ENCODE data around the gene PCSK9. TPM values are rescaled to one million over a fixed set of nuclear protein-coding genes. Genes with fewer than 3 reads are reported as not detected.

PCSK9 gene
- total and polyA plus RNA-seq, 2 experiments from 2014 or later, result 77.6 to 327 TPM

- H3K4me3 Mint-ChIP-seq, result no peak overlapping the region
- no peaks in the 10 kb centered on the region; the same call in none of the 2 replicates for H4K20me1 ChIP-seq (replicated peaks; ENCODE audit: insufficient read depth)
- H3K9me3 Mint-ChIP-seq, result no peaks in the 10 kb centered on the region
- no peaks in the 10 kb centered on the region for H3K9me2 ChIP-seq (ENCODE audit: insufficient read depth)
- no peak for DNase-seq (ENCODE audit: low spot score)
- H3K27ac ChIP-seq (ENCODE audit: low read depth), result no peak overlapping the region
- no peak overlapping the region; the same call in 1 of the 2 replicates for H3K27ac Mint-ChIP-seq
- no peak overlapping the region for H3K4me2 ChIP-seq
- no peak for ATAC-seq
- H3K4me3 ChIP-seq, result no peak overlapping the region
- H3K27me3 Mint-ChIP-seq (ENCODE audit: insufficient read depth, low read depth, poor library complexity), result no peaks in the 10 kb centered on the region
- TF ChIP-seq CREB1 (CRISPR knock-in tag; IDR thresholded peaks at IDR 0.05; ENCODE audit: low read depth), result no peak
- TF ChIP-seq CTCF (conservative IDR thresholded peaks at IDR 0.05; ENCODE audit: low read depth in 2 of 2), result no peak
- TF ChIP-seq ZNF462 (CRISPR knock-in tag; IDR thresholded peaks at IDR 0.05), result no peak
- no peak for TF ChIP-seq JUNB (IDR thresholded peaks at IDR 0.05; ENCODE audit: unreplicated experiment)
- no peak for TF ChIP-seq POLR2AphosphoS5 (IDR thresholded peaks at IDR 0.05; ENCODE audit: low read depth)
- TF ChIP-seq ZNF114 (CRISPR knock-in tag; IDR thresholded peaks at IDR 0.05), result no peak
- H3K27me3 ChIP-seq (ENCODE audit: insufficient read depth), result no peaks in the 10 kb centered on the region
- H3K36me3 ChIP-seq (ENCODE audit: insufficient read depth), result peaks cover 38% of the 10 kb centered on the region
- H3F3A ChIP-seq (replicated peaks; ENCODE audit: low read depth), result no peaks in the 10 kb centered on the region
- H3K4me1 Mint-ChIP-seq, result peaks cover 21% of the 10 kb centered on the region
- no peak overlapping the region for H2AFZ ChIP-seq
- H3K79me2 ChIP-seq (replicated peaks; ENCODE audit: insufficient read depth), result no peaks in the 10 kb centered on the region
- H3K4me1 ChIP-seq (ENCODE audit: insufficient read depth), result peaks cover 17% of the 10 kb centered on the region
- H3K36me3 Mint-ChIP-seq (ENCODE audit: low read depth), result peaks cover 73% of the 10 kb centered on the region
Measured at GRCh38 chr1:55095095-55095494, 55.7 kb downstream of the PCSK9 start.
